ENCODE results near the gene RGS13.
A peak's percentile ranks its signal among the peaks of the same experiment; 100 is the strongest.

- no peak for TF ChIP-seq MYC (IDR thresholded peaks at IDR 0.05; ENCODE audit: insufficient read depth, insufficient read length, insufficient replicate concordance, low read length, severe bottlenecking)
- TF ChIP-seq CTCF (IDR thresholded peaks at IDR 0.05 in 2 of 3, conservative IDR thresholded peaks at IDR 0.05 in 1 of 3; ENCODE audit: control insufficient read depth in 2 of 3, extremely low read depth in 1 of 3, insufficient read depth in 1 of 3, low read depth in 3 of 3, low read length in 3 of 3) = peak; percentile 41 to 55 (median 42); a peak in 4 of 6 replicates
- TF ChIP-seq RCOR1 (conservative IDR thresholded peaks at IDR 0.05; ENCODE audit: low read depth, low read length) = no peak
- no peak for TF ChIP-seq ZBTB33 (IDR thresholded peaks at IDR 0.05)
- TF ChIP-seq USF2 (IDR thresholded peaks at IDR 0.05; ENCODE audit: borderline replicate concordance, low read depth, low read length) = no peak; the same call in 1 of the 2 replicates
- no peak for TF ChIP-seq REST (IDR thresholded peaks at IDR 0.05; ENCODE audit: low read depth, low read length)
- TF ChIP-seq POLR2A (IDR thresholded peaks at IDR 0.05; ENCODE audit: low read depth, low read length) = no peak
- no peak for TF ChIP-seq NFYB (IDR thresholded peaks at IDR 0.05; ENCODE audit: insufficient read depth, low read depth, low read length)
These were observed 25.6 kb upstream of the RGS13 start for GRCh38 chr1:192610112-192610889.
